CD14-positive monocyte (primary cell): ENCODE results near the gene GPX3. TPM values are rescaled to one million over a fixed set of nuclear protein-coding genes. Genes with fewer than 3 reads are reported as not detected.

Experiments
- DNase-seq, 3 donors: peaks; one replicate each; pipeline ENCODE4 v3.0.0-alpha.2; 2011 to 2022
- H2AFZ ChIP-seq: 2 replicates; pipeline ENCODE4 v1.6.0; 2012; ENCODE audit warnings: mild to moderate bottlenecking, low read depth, low read length, inconsistent platforms; ENCODE audit not compliant: insufficient read depth, poor library complexity, severe bottlenecking
- H3K27ac ChIP-seq, 2 donors: 1 replicate in 1 of 2; 2 replicates in 1 of 2; pipeline ENCODE4 v1.5.1; 2012 to 2013; ENCODE audit warnings: low read length in 2 of 2, control low read depth in 1 of 2, inconsistent platforms in 1 of 2, low read depth in 1 of 2, mild to moderate bottlenecking in 1 of 2
- H3K27me3 ChIP-seq, 2 donors: one replicate each; pipeline versions ENCODE4 v1.6.0 to v1.6.1; 2011 to 2013; ENCODE audit warnings: low read length in 2 of 2; ENCODE audit not compliant: control insufficient read depth in 2 of 2, insufficient read depth in 2 of 2
- H3K36me3 ChIP-seq, 2 donors: replicated peaks in 1 of 2; 1 replicate in 1 of 2; 2 replicates in 1 of 2; pipeline versions ENCODE4 v1.5.1 to v1.6.1; 2012 to 2013; ENCODE audit warnings: low read length in 2 of 2, control low read depth in 1 of 2, inconsistent platforms in 1 of 2, mild to moderate bottlenecking in 1 of 2; ENCODE audit not compliant: insufficient read depth in 2 of 2, control insufficient read depth in 1 of 2
- H3K4me1 ChIP-seq, 2 donors: 1 replicate in 1 of 2; 2 replicates in 1 of 2; pipeline versions ENCODE4 v1.5.1 to v1.6.1; 2012 to 2013; ENCODE audit warnings: low read length in 2 of 2, control low read depth in 1 of 2, inconsistent platforms in 1 of 2, mild to moderate bottlenecking in 1 of 2, moderate library complexity in 1 of 2; ENCODE audit not compliant: insufficient read depth in 2 of 2, control insufficient read depth in 1 of 2
- H3K4me2 ChIP-seq: replicated peaks from 2 replicates; pipeline ENCODE3; 2012; ENCODE audit warnings: low read length, moderate library complexity, mild to moderate bottlenecking; ENCODE audit not compliant: poor library complexity, severe bottlenecking; ENCODE audit errors: extremely low read depth
- H3K4me3 ChIP-seq, 3 experiments: fragments of 200-600 bp in 1 of 3; sonication (generic) in 1 of 3; replicated peaks in 1 of 3; 1 replicate in 2 of 3; 2 replicates in 1 of 3; pipeline ENCODE4 v1.5.1; 2011 to 2013; ENCODE audit warnings: low read length in 3 of 3, mild to moderate bottlenecking in 3 of 3, control low read depth in 2 of 3, low read depth in 2 of 3, inconsistent platforms in 1 of 3, moderate library complexity in 1 of 3
- H3K79me2 ChIP-seq: 2 replicates; pipeline ENCODE4 v1.6.0; 2012; ENCODE audit warnings: mild to moderate bottlenecking, control low read depth, inconsistent platforms, low read length, moderate library complexity; ENCODE audit not compliant: insufficient read depth
- H3K9ac ChIP-seq: 2 replicates; pipeline ENCODE4 v1.6.0; 2017; ENCODE audit warnings: low read length, mild to moderate bottlenecking; ENCODE audit not compliant: insufficient read depth, poor library complexity, severe bottlenecking
- H3K9me3 ChIP-seq, 2 donors: replicated peaks in 1 of 2; 1 replicate in 1 of 2; 2 replicates in 1 of 2; pipeline versions ENCODE4 v1.5.1 to v1.6.1; 2012 to 2013; ENCODE audit warnings: low read length in 2 of 2, control low read depth in 1 of 2; ENCODE audit not compliant: control insufficient read depth in 1 of 2, insufficient read depth in 1 of 2
- H4K20me1 ChIP-seq: 2 replicates; pipeline ENCODE4 v1.6.0; 2012; ENCODE audit warnings: mild to moderate bottlenecking, low read length, control low read depth, moderate library complexity; ENCODE audit not compliant: insufficient read depth
- H3K27ac Mint-ChIP-seq, 7 donors: one replicate each; pipeline ENCODE4 v1.8.0; 2020; ENCODE audit warnings: mild to moderate bottlenecking in 7 of 7, mixed read lengths in 7 of 7, moderate library complexity in 6 of 7, inconsistent platforms in 2 of 7
- H3K27me3 Mint-ChIP-seq, 3 donors: one replicate each; pipeline ENCODE4 v1.8.0; 2021 to 2022; ENCODE audit warnings: low read depth in 3 of 3, mild to moderate bottlenecking in 3 of 3, mixed read lengths in 3 of 3, moderate library complexity in 3 of 3, inconsistent platforms in 1 of 3
- H3K36me3 Mint-ChIP-seq, 2 donors: one replicate each; pipeline ENCODE4 v1.8.0; 2020; ENCODE audit warnings: mixed read lengths in 2 of 2, inconsistent platforms in 1 of 2, mild to moderate bottlenecking in 1 of 2
- H3K4me1 Mint-ChIP-seq: one replicate; pipeline ENCODE4 v1.8.0; 2020; ENCODE audit warnings: mild to moderate bottlenecking, mixed read lengths
- H3K4me3 Mint-ChIP-seq, 2 donors: one replicate each; pipeline ENCODE4 v1.8.0; 2020; ENCODE audit warnings: mild to moderate bottlenecking in 2 of 2, mixed read lengths in 2 of 2, moderate library complexity in 1 of 2
- H3K9me3 Mint-ChIP-seq, 7 donors: one replicate each; pipeline ENCODE4 v1.8.0; 2020 to 2022; ENCODE audit warnings: mixed read lengths in 7 of 7, mild to moderate bottlenecking in 6 of 7, moderate library complexity in 6 of 7, inconsistent platforms in 2 of 7
- WGBS: methylation state at CpG from one replicate; pipeline ENCODE4 v1.1.5; 2013; ENCODE audit warnings: missing lambda C conversion rate; ENCODE audit not compliant: insufficient coverage; 5-methylcytosine and 5-hydroxymethylcytosine counted together
- intact Hi-C, 2 donors: fragments of 100-400 bp; cut with micrococcal nuclease; formaldehyde crosslinking; loops; one replicate each; pipeline versions ENCODE4 v1.15.0 to v1.15.1; 2023
- polyA plus RNA-seq, 3 donors: library from polyadenylated mRNA; depleted of rRNA in 1 of 3; unstranded in 2 of 3; stranded (reverse) in 1 of 3; fragments of 300-500 nt in 2 of 3; fragments of >200 nt in 1 of 3; fragmentation: Illumina TruSeq in 2 of 3; gene quantifications; 1 replicate in 2 of 3; 2 replicates in 1 of 3; pipeline ENCODE4 v1.2.3, GENCODE V29; 2012 to 2021
- TF ChIP-seq, protein P1 (sequence below): fragments of 200-600 bp; IDR thresholded peaks from one replicate; pipeline ENCODE4 v1.8.0; 2022; ENCODE audit warnings: antibody characterized with exemption, mild to moderate bottlenecking

Gene GPX3
- polyA plus RNA-seq, 3 donors: 3.5 to 12.7 (median 3.8) TPM

DNA sequence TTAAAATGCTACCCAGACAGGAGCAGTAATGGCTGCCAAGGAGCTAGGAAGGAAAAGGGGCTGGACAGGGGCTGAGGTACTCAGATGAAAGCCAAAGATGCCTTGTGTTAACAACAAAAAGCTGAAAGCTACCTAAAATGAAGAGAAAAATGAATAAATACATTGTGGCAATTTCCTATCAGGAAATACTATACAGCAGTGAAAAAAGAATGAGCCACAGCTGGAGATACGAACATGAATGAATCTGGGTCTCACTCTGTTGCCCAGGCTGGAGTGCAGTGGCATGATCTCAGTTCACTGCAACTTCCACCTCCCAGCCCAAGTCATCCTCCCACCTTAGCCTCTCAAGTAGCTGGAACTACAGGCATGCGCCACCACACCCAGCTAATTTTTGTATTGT, 54.2 kb downstream of the GPX3 start:
- TF ChIP-seq, protein P1, sequence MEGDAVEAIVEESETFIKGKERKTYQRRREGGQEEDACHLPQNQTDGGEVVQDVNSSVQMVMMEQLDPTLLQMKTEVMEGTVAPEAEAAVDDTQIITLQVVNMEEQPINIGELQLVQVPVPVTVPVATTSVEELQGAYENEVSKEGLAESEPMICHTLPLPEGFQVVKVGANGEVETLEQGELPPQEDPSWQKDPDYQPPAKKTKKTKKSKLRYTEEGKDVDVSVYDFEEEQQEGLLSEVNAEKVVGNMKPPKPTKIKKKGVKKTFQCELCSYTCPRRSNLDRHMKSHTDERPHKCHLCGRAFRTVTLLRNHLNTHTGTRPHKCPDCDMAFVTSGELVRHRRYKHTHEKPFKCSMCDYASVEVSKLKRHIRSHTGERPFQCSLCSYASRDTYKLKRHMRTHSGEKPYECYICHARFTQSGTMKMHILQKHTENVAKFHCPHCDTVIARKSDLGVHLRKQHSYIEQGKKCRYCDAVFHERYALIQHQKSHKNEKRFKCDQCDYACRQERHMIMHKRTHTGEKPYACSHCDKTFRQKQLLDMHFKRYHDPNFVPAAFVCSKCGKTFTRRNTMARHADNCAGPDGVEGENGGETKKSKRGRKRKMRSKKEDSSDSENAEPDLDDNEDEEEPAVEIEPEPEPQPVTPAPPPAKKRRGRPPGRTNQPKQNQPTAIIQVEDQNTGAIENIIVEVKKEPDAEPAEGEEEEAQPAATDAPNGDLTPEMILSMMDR: no peak
- Histone ChIP-seq H3K4me1 (peaks cover 27 to 46% of the 10 kb centered on the region in 2 donors), H3K36me3 (peaks cover 27 to 72% of the 10 kb centered on the region in 2 donors), H3K9me3 (no peaks in the 10 kb centered on the region), H3K9ac (no peak overlapping the region), H4K20me1 (peaks cover 100% of the 10 kb centered on the region), H3K79me2 (peaks cover 100% of the 10 kb centered on the region), H3K27me3 (no peaks in the 10 kb centered on the region), H3K4me2 (no peak overlapping the region), H3K27ac (no peak overlapping the region), H3K4me3 (no peak overlapping the region), H2AFZ (no peak overlapping the region)
- Mint-ChIP-seq H3K9me3 (no peaks in the 10 kb centered on the region), H3K4me3 (no peak overlapping the region), H3K27ac (peak overlapping the region in 3 of 7 donors; percentile 21 to 58 (median 46)), H3K27me3 (peaks cover 0 to 1% (median 0%) of the 10 kb centered on the region in 3 donors), H3K4me1 (peaks cover 69% of the 10 kb centered on the region), H3K36me3 (peaks cover 65 to 78% of the 10 kb centered on the region in 2 donors)
- DNase-seq: no peak
- intact Hi-C loops: no loop called here
- WGBS: 100% methylated on average over 1 of the region's 2 CpGs

DNA sequence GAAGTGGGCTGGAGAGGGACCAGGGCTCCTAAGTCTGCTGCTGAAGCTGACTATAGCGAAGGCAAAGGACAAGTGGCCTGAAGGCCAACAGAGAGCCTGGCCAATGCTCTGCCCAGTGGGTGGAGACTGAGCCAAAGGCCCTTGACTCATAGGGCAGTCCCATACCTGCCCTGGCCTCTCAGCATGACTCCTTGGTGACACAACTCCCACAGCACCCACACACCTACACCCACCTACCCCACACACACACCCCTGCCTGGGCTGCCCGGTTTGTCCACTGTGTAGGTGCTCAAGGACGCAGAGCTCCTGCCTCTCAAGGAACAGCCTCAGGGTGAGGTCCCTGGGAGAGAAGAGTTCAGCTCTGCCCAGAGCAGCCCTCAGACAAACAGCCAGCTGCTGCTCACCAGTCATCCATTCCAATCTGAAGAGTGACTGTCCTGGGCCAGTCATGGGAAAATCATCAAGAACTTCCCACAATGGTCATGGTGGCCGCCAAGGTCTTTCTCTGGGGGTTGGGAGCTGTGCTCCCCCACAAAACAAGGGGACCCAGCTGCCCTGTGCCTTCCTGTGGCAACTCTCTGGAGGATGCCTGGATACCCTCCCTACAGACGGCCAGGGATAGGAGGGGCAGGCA, 55.4 kb downstream of the GPX3 start:
- TF ChIP-seq, protein P1: no peak
- peaks cover 0 to 1% (median 0%) of the 10 kb centered on the region in 3 donors for H3K27me3 Mint-ChIP-seq
- peaks cover 31 to 49% of the 10 kb centered on the region in 2 donors for H3K4me1 ChIP-seq
- peaks cover 23 to 60% of the 10 kb centered on the region in 2 donors for H3K36me3 ChIP-seq
- no peak overlapping the region for H3K4me3 Mint-ChIP-seq
- WGBS: 90% methylated on average over 4 of the region's 5 CpGs
- intact Hi-C loops: no loop called here
- peaks cover 56 to 72% of the 10 kb centered on the region in 2 donors for H3K36me3 Mint-ChIP-seq
- peak overlapping the region in 5 of 7 donors; percentile 43 to 78 (median 65) for H3K27ac Mint-ChIP-seq
- H3K4me3 ChIP-seq: no peak overlapping the region
- H3K4me2 ChIP-seq: no peak overlapping the region
- H3K27me3 ChIP-seq: no peaks in the 10 kb centered on the region
- no peaks in the 10 kb centered on the region for H3K9me3 ChIP-seq
- H2AFZ ChIP-seq: no peak overlapping the region
- H3K9ac ChIP-seq: no peak overlapping the region
- peak overlapping the region in 1 of 2 donors; percentile 45 for H3K27ac ChIP-seq
- peaks cover 100% of the 10 kb centered on the region for H3K79me2 ChIP-seq
- peak in 1 of 3 donors; percentile 59 for DNase-seq
- H3K9me3 Mint-ChIP-seq: no peaks in the 10 kb centered on the region
- peaks cover 95% of the 10 kb centered on the region for H4K20me1 ChIP-seq
- peaks cover 66% of the 10 kb centered on the region for H3K4me1 Mint-ChIP-seq
